Measurements from ENCODE around the gene RBM48.
"Not testable (repeated sequence)": the region's sequence is repeated elsewhere in the genome, so short reads cannot be mapped to it uniquely, and the experiment has no call there.

The RBM48 gene

DNA sequence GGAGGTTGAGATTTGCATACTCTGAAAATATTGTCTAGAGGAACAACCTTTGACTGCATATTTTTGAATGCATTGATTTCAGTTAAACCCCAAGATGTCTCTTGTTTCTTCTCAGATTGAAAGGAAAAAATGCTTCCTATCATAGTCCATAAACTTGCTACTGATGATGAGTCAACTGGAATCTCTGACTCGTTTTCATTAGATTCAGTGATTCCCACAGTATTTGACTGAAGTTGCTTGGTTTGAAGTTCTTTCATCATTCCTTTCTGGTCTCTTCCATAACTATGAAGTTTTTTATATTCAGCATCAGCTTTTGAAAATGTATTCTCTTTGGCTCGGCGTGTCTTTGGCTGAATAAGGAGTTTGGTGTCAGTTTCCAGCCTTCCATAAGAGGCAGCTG, 11.0 kb upstream of the RBM48 start:
- no peak overlapping the region for H3K4me3 Mint-ChIP-seq

DNA sequence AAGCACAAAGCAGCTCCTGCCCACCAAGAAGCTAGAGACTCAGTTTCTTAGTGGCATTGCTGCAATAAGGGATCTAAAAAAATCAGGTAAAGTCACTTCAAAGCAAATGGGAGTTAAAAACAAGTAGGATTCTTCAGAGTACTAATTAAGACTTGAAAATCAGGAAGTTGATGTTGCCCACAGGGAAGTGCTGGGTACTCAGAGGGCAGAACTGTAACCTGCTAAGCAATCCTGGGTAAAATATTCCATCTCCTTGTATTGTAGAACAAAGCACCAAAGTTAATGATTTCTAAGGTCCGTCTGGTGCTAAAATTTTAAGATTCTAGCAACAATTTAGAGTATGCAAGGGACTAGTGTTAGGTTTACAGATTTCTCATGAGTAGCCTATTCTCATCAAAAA, 8.6 kb upstream of the RBM48 start:
- no peaks in the 10 kb centered on the region for H3K9me3 Mint-ChIP-seq
- H3K4me3 Mint-ChIP-seq = no peak overlapping the region
- no peak overlapping the region for H3K27ac Mint-ChIP-seq
- no peaks in the 10 kb centered on the region for H3K27me3 Mint-ChIP-seq
- H3K4me1 Mint-ChIP-seq = peaks cover 9% of the 10 kb centered on the region
- ATAC-seq = no peak
- peaks cover 8% of the 10 kb centered on the region for H3K36me3 Mint-ChIP-seq (ENCODE audit: low read depth)
- DNase-seq = no peak

More for the DNA sequence above, 11.0 kb upstream of the RBM48 start:
- Mint-ChIP-seq H3K36me3 (ENCODE audit: low read depth) (peaks cover 15% of the 10 kb centered on the region), H3K9me3 (no peaks in the 10 kb centered on the region), H3K27me3 (no peaks in the 10 kb centered on the region), H3K27ac (peak overlapping the region; percentile 67), H3K4me1 (peaks cover 9% of the 10 kb centered on the region)
- ATAC-seq (no peak), DNase-seq (no peak)

DNA sequence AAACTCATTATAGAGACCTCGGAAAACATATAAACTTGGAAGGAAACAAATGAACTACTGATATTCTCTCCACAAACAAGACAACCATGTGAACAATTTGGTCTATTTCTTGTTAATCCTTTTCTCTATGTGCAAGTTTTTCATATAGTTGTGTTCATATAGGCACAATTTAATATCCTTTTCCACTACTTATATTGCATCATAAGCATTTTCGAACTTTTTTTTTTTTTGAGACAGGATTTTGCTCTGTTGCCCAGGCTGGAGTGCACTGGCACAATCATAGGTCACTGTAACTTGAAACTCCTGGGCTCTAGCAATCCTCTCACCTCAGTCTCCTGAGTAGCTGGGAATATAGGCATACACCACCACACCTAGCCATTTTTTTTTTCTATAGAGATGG, 5.5 kb upstream of the RBM48 start:
- H3K27me3 Mint-ChIP-seq = no peaks in the 10 kb centered on the region
- no peaks in the 10 kb centered on the region for H3K9me3 Mint-ChIP-seq
- DNase-seq (no peak), ATAC-seq (no peak)
- no peaks in the 10 kb centered on the region for H3K36me3 Mint-ChIP-seq (ENCODE audit: low read depth)
- no peak overlapping the region for H3K27ac Mint-ChIP-seq
- H3K4me1 Mint-ChIP-seq = peaks cover 16% of the 10 kb centered on the region
- H3K4me3 Mint-ChIP-seq = no peak overlapping the region

DNA sequence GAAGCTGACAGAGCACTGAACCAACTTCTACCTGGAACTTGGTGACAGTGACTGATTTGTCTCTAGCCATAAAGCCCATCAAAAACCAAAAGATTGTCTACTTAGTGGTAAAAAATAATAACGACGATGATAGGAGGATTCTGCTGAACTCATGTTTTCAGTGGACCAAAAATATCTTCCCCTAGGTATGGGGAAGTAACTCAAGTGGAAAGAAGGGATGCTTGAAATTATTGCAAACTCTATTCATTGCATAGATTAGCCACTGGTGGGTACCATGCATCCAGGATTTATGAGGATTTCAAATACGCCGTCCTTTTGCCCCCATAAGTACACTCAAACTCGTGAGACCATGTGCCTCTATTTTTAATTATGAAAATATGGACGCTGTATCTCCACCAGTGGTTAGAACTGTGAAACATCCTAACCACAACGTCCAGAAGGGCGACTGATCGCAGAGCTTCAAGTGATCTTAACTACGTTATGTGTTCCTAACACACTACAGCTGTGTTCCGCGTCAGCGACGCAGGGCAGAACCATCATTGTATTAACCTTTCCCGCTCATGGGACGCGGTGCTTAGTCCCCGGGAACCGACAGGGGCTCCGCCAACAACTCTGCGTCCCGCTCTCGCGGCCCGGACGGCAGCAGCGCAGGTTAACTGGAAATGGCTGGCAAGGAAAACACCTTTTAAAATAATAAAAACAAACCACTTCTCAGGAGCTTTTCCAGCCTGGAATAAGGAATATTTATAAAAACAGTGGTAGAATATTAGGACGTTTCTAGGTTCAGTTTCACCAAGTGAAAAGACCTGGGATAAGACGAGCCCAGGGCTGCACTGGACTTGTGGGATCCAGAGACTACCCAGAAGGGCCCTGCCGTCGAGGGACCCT, 1.1 kb upstream of the RBM48 start:
- peak; percentile 39 for ATAC-seq
- no peaks in the 10 kb centered on the region for H3K9me3 Mint-ChIP-seq

DNA sequence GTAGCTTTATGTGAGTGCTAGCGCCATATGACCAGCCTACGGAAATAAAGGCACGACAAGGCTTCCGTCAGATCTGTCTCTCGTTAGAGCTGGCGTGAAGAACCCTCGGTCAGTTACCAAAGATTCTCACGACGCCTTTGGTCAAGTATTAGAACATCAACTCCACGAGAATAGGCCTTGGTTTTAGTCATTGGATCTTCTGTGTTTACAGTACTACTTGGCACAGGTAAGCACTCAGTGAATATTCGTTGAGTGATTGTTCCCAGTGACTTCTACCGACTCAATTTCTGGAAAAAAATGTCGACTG, 316 bp downstream of the RBM48 start:
- DNase-seq (no peak), ATAC-seq (no peak)
- Mint-ChIP-seq H3K27me3 (peaks cover 2% of the 10 kb centered on the region), H3K9me3 (no peaks in the 10 kb centered on the region), H3K4me1 (peaks cover 33% of the 10 kb centered on the region), H3K36me3 (ENCODE audit: low read depth) (peaks cover 15% of the 10 kb centered on the region), H3K27ac (peak overlapping the region; percentile 98), H3K4me3 (peak overlapping the region; percentile 91)

More for the DNA sequence above, 1.1 kb upstream of the RBM48 start:
- Mint-ChIP-seq H3K4me1 (peaks cover 33% of the 10 kb centered on the region), H3K36me3 (ENCODE audit: low read depth) (peaks cover 8% of the 10 kb centered on the region), H3K4me3 (peak overlapping the region; percentile 91), H3K27ac (peak overlapping the region; percentile 86), H3K27me3 (peaks cover 2% of the 10 kb centered on the region)
- DNase-seq = peak; percentile 60

DNA sequence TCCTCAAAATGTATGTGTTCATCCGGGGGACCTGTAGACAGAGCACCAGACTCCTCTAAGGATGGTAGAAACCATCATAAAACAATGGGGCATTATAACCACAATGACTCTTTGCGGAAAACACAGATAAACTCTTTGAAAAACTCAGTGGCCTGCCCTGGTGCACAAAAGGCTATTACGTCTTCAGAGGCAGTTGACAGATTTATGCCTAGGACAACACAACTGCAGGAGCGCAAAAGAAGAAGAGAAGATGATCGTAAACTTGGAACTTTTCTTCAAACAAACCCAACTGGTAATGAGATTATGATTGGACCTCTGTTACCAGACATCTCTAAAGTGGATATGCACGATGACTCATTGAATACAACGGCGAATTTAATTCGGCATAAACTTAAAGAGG, 6.0 kb downstream of the RBM48 start:
- no peaks in the 10 kb centered on the region for H3K27me3 Mint-ChIP-seq
- peaks cover 20% of the 10 kb centered on the region for H3K4me1 Mint-ChIP-seq
- H3K36me3 Mint-ChIP-seq (ENCODE audit: low read depth) = peaks cover 25% of the 10 kb centered on the region
- no peaks in the 10 kb centered on the region for H3K9me3 Mint-ChIP-seq
- peak overlapping the region; percentile 3 for H3K27ac Mint-ChIP-seq
- H3K4me3 Mint-ChIP-seq = no peak overlapping the region
- no peak for DNase-seq
- no peak for ATAC-seq

DNA sequence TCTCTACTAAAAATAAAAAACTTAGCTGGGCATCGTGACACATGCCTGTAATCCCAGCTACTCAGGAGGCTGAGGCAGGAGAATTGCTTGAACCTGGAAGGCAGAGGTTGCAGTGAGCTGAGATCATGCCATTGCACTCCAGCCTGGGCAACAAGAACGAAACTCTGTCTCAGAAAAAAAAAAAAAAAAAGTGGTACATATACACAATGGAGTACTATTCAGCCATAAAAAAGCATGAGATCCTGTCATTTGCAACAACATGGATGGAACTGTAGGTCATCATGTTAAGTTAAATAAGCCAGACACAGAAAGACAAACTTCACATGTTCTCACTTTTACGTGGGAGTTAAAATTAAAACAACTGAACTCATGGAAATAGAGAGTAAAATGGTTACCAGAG, 14.9 kb downstream of the RBM48 start:
- not testable (repeated sequence) for H3K4me1 Mint-ChIP-seq; H3K36me3 Mint-ChIP-seq (ENCODE audit: low read depth); H3K27ac Mint-ChIP-seq; H3K4me3 Mint-ChIP-seq; DNase-seq; H3K9me3 Mint-ChIP-seq; ATAC-seq; H3K27me3 Mint-ChIP-seq

DNA sequence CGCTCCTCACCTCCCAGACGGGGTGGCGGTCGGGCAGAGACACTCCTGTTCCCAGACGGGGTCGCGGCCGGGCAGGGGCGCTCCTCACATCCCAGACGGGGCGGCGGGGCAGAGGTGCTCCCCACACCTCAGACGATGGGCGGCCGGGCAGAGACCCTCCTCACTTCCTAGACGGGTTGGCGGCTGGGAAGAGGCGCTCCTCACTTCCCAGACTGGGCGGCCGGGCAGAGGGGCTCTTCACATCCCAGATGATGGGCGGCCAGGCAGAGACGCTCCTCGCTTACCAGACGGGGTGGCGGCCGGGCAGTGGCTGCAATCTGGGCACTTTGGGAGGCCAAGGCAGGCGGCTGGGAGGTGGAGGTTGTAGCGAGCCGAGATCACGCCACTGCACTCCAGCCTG, 16.5 kb downstream of the RBM48 start:
- H3K27ac Mint-ChIP-seq; H3K4me1 Mint-ChIP-seq; H3K36me3 Mint-ChIP-seq (ENCODE audit: low read depth); ATAC-seq; H3K9me3 Mint-ChIP-seq; DNase-seq; H3K4me3 Mint-ChIP-seq; H3K27me3 Mint-ChIP-seq: not testable (repeated sequence)

DNA sequence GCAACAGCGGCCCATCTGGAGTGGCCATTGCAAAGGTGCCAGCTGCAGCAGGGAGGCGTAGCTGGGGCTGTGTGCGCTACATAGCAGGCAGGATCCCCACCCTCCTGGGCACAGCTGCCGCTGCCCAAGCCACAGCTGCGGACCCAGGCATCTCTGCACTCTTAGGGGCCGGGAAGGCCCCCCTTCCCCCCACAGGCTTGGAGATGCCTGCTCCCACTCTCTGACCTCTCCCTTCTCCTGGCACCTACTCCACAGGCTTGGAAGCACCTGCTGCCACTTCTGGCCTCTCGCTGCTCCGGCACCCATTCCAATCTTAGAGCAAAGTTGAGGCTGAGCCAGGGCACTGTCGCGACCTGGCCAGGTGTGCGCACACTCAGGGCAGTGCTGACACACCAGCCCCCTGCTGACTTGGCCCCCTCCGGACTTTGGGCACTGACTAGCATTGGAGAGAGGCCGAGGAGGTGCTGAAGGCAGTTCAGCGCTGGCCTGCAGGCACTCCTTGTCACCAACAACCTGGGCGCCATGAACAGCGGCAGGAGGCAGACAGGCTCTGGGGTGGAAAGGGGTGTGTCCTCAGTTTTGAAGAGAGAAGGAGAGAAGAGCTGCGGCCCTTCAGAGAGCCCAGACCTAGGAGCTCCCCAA, 18.4 kb downstream of the RBM48 start:
- ATAC-seq = no peak
- DNase-seq = no peak
- Mint-ChIP-seq H3K36me3 (ENCODE audit: low read depth) (no peaks in the 10 kb centered on the region), H3K9me3 (no peaks in the 10 kb centered on the region), H3K27me3 (no peaks in the 10 kb centered on the region), H3K27ac (no peak overlapping the region), H3K4me1 (no peaks in the 10 kb centered on the region), H3K4me3 (no peak overlapping the region)

DNA sequence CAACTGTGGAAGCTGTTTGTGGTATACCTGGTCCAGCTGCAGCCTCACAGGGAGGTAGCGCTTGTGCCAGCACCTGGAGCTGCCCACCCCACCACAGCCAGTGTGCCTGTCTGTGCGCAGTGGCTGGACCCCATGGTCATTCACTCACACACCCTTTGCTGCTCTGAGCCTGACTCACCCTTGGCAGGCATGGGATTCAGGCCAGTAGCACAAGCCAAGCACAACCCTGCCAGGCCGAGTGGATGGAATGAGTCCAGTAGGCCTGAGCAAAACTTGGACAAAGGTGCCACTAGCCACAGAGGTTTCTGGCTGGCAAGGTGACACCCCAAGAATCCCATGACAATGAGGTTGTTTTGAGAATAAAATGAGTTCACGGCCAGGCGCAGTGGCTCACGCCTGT, 19.0 kb downstream of the RBM48 start:
- H3K4me3 Mint-ChIP-seq = no peak overlapping the region
- H3K4me1 Mint-ChIP-seq = no peaks in the 10 kb centered on the region
- H3K9me3 Mint-ChIP-seq = no peaks in the 10 kb centered on the region
- ATAC-seq = peak; percentile 24
- no peak for DNase-seq
- H3K27ac Mint-ChIP-seq = no peak overlapping the region
- no peaks in the 10 kb centered on the region for H3K36me3 Mint-ChIP-seq (ENCODE audit: low read depth)
- no peaks in the 10 kb centered on the region for H3K27me3 Mint-ChIP-seq

DNA sequence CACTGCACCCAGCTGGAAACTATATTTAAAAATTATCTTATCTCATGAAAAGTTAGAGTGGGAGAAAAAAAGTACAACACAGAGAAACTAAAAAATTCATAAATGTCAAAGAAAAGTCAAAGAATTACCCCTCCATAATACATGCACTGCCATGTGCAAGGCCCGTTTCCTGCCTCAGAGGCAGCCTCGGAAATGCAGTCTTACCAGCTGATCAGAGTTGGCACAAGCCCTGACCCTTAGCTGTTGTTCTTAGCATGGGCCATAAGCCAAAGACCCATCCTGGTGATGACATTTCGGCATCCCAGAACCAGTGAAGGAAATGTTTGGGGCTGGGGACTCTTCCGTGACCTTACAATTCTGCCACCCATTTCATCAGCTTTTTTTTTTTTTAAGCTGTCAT, 21.6 kb downstream of the RBM48 start:
- Mint-ChIP-seq H3K36me3 (ENCODE audit: low read depth) (no peaks in the 10 kb centered on the region), H3K9me3 (no peaks in the 10 kb centered on the region), H3K4me3 (no peak overlapping the region), H3K4me1 (no peaks in the 10 kb centered on the region), H3K27ac (no peak overlapping the region), H3K27me3 (no peaks in the 10 kb centered on the region)
- DNase-seq (no peak), ATAC-seq (no peak)

DNA sequence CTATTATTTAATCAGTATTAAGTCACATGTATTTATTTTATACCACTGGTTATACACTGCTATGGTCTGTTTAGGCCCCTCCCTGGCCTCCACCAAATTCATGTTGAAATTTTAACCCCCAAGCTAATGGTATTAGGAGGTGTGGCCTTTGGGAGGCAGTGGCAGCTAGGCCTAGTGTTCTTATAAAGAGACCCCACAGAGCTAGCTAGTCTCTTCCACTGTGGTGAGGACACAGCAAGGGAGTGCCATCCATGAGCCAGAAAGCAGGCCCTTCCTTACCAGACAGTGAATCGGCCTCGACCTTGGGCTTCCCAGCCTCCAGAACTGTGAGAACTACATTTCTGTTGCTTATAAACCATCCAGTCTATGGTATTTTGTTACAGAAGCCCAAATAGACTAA, 28.7 kb downstream of the RBM48 start:
- H3K4me3 Mint-ChIP-seq = no peak overlapping the region
- DNase-seq = no peak
- H3K36me3 Mint-ChIP-seq (ENCODE audit: low read depth) = peaks cover 10% of the 10 kb centered on the region
- H3K9me3 Mint-ChIP-seq = no peaks in the 10 kb centered on the region
- no peak overlapping the region for H3K27ac Mint-ChIP-seq
- ATAC-seq = no peak
- H3K27me3 Mint-ChIP-seq = no peaks in the 10 kb centered on the region
- no peaks in the 10 kb centered on the region for H3K4me1 Mint-ChIP-seq

DNA sequence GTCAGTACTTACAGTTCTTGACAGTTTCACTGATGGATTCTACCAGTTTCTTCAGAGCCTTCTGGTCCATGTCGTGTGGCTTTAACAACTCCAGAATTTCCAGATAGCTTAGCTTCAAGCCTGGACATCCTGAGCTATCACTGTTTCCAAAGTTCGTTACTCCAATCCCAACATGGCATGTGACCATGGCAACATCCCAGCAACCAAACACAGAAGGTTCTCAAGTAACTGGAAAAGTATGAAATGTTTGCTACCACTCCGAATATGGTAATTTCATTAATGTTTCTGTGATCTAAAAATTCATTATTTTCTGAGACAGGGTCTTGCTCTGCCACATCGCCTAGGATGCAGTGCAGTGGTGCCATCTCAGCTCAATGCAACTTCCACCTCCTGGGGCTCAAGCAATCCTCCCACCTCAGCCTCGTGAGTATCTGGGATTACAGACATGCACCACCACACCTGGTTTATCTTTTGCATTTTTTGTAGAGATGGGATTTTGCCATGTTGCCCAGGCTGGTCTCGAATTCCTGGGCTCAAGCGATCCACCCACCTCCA, 29.3 kb downstream of the RBM48 start:
- Mint-ChIP-seq H3K4me3 (no peak overlapping the region), H3K27me3 (no peaks in the 10 kb centered on the region), H3K27ac (no peak overlapping the region), H3K4me1 (no peaks in the 10 kb centered on the region), H3K36me3 (ENCODE audit: low read depth) (peaks cover 11% of the 10 kb centered on the region), H3K9me3 (no peaks in the 10 kb centered on the region)
- ATAC-seq (no peak), DNase-seq (no peak)

DNA sequence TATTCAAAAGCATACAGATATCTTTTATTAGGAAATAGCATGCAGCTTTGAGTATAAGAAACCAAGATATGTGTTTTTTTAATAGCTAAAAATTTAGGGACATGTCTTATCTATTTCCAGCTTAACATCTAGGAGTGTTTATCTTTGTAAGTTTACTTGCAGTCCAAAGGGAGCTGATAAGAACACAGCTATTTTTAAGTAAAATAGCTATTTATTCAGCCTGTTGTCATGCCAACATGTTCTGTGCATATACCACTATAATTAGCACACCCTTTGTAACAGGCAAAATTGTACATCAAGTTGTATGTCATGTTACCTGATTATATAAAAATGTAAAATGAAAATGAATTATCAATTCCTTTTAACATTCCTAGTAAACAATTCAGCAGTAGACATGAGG, 32.0 kb downstream of the RBM48 start:
- H3K27me3 Mint-ChIP-seq = no peaks in the 10 kb centered on the region
- no peaks in the 10 kb centered on the region for H3K9me3 Mint-ChIP-seq
- peaks cover 24% of the 10 kb centered on the region for H3K36me3 Mint-ChIP-seq (ENCODE audit: low read depth)
- ATAC-seq = no peak
- no peaks in the 10 kb centered on the region for H3K4me1 Mint-ChIP-seq
- no peak overlapping the region for H3K27ac Mint-ChIP-seq
- no peak for DNase-seq
- no peak overlapping the region for H3K4me3 Mint-ChIP-seq

DNA sequence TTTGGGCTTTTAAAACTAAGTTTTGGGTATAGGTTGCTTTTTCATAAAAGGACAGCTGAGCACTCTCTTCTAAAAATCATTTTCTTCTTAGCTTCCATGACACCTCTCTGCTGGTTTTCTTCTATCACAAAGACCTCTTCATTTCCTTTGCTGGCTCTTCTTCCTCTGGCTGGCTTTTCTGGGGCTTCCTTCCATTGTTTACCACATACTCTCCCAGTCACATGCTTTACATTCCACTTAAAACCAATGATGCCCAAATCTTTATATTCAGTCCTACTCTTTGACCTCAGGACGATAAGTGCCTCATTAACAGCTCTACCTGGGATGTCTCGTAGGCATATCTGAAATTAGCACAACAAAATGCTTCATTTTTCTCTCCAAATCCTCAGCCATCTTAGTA, 34.8 kb downstream of the RBM48 start:
- Mint-ChIP-seq H3K4me1 (no peaks in the 10 kb centered on the region), H3K27me3 (no peaks in the 10 kb centered on the region), H3K4me3 (no peak overlapping the region), H3K27ac (no peak overlapping the region), H3K36me3 (ENCODE audit: low read depth) (peaks cover 36% of the 10 kb centered on the region), H3K9me3 (no peaks in the 10 kb centered on the region)
- DNase-seq (no peak), ATAC-seq (no peak)

All from activated naive CD8-positive, alpha-beta T cell treated with anti-CD3 and anti-CD28 coated beads, Interleukin-2, amount 50 U/mL, for 24 hours (primary cell).